MCF 10A (cell line): ENCODE data around the gene RABGAP1L. TPM values are rescaled to one million over a fixed set of nuclear protein-coding genes. Genes with fewer than 3 reads are reported as not detected.
A peak's percentile ranks its signal among the peaks of the same experiment; 100 is the strongest.

Experiments used
- BruUV-seq: library from RNA; stranded (reverse); fragments of 400-500 nt; replicated peaks from 2 replicates; lab custom pipeline; 2021; lab: Mats Ljungman, UMichigan
- CTCF ChIA-PET: fragments of 300-600 bp; sonication (Branson Sonifier 250); formaldehyde crosslinking; extraction: SDS; loops from one replicate; lab custom pipeline; 2021; ENCODE audit warnings: antibody characterized with exemption, inconsistent platforms; lab: Yijun Ruan, JAX
- POLR2A ChIA-PET: fragments of 300-600, 350-650 bp; sonication (Branson Sonifier 250); formaldehyde crosslinking; extraction: SDS; loops from one replicate; lab custom pipeline; 2020; ENCODE audit warnings: antibody characterized with exemption, inconsistent platforms; lab: Yijun Ruan, JAX
- DNase-seq: peaks from one replicate; pipeline ENCODE4 v3.0.0-alpha.2; 2018; ENCODE audit not compliant: unreplicated experiment
- H3K27ac Mint-ChIP-seq: one replicate; pipeline ENCODE4 v1.8.0; 2022; ENCODE audit warnings: mild to moderate bottlenecking, low read depth, mixed read lengths; ENCODE audit not compliant: unreplicated experiment
- H3K27me3 Mint-ChIP-seq: one replicate; pipeline ENCODE4 v1.8.0; 2022; ENCODE audit warnings: mixed read lengths; ENCODE audit not compliant: insufficient read depth, unreplicated experiment
- H3K36me3 Mint-ChIP-seq: one replicate; pipeline ENCODE4 v1.8.0; 2022; ENCODE audit warnings: mild to moderate bottlenecking, moderate library complexity, mixed read lengths; ENCODE audit not compliant: insufficient read depth, unreplicated experiment
- H3K4me1 Mint-ChIP-seq: one replicate; pipeline ENCODE4 v1.8.0; 2022; ENCODE audit warnings: mixed read lengths; ENCODE audit not compliant: insufficient read depth, unreplicated experiment
- H3K4me3 Mint-ChIP-seq: one replicate; pipeline ENCODE4 v1.8.0; 2022; ENCODE audit warnings: mild to moderate bottlenecking, moderate library complexity, mixed read lengths; ENCODE audit not compliant: unreplicated experiment
- H3K9me3 Mint-ChIP-seq: one replicate; pipeline ENCODE4 v1.8.0; 2022; ENCODE audit warnings: mixed read lengths; ENCODE audit not compliant: unreplicated experiment
- intact Hi-C: fragments of 100-400 bp; cut with micrococcal nuclease; formaldehyde crosslinking; loops from 2 replicates; pipeline ENCODE4 v1.14.1; 2022
- total RNA-seq: library from RNA; stranded (reverse); gene quantifications from 2 replicates; pipeline ENCODE4 v1.2.3, GENCODE V29; 2022
- TF ChIP-seq, protein P1 (sequence below): fragments of 200-600 bp; IDR thresholded peaks from one replicate; pipeline ENCODE4 v1.8.0; 2022; ENCODE audit warnings: antibody characterized with exemption, mild to moderate bottlenecking; ENCODE audit not compliant: unreplicated experiment

The RABGAP1L gene
- total RNA-seq, 1 experiment from 2014 or later, result 18.2 TPM

DNA sequence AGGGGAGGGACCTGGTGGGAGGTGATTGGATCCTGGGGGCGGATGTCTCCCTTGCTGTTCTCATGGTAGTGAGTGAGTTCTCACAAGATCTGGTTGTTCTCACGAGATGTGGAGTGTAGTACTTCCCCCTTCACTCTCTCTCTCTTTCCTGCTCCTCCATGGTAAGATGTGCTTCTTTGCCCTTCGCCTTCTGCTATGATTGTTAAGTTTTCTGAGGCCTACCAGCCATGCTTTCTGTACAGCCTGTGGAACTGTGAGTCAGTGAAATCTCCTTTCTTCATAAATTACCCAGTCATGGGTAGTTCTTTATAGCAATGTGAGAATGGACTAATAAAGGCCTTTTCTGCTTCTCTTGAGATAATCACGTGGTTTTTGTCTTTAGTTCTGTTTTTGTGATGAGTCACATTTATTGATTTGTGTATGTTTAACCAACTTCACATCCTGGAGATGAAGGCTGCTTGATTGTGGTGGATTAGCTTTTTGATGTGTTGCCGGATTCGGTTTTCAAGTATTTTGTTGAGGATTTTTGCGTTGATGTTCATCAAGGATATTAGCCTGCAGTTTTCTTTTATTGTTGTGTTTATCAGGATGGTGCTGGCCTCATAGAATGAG lies 45.5 kb downstream of the RABGAP1L start:
- H3K36me3 Mint-ChIP-seq, result peaks cover 5% of the 10 kb centered on the region
- no peak overlapping the region for H3K4me3 Mint-ChIP-seq
- TF ChIP-seq, protein P1, sequence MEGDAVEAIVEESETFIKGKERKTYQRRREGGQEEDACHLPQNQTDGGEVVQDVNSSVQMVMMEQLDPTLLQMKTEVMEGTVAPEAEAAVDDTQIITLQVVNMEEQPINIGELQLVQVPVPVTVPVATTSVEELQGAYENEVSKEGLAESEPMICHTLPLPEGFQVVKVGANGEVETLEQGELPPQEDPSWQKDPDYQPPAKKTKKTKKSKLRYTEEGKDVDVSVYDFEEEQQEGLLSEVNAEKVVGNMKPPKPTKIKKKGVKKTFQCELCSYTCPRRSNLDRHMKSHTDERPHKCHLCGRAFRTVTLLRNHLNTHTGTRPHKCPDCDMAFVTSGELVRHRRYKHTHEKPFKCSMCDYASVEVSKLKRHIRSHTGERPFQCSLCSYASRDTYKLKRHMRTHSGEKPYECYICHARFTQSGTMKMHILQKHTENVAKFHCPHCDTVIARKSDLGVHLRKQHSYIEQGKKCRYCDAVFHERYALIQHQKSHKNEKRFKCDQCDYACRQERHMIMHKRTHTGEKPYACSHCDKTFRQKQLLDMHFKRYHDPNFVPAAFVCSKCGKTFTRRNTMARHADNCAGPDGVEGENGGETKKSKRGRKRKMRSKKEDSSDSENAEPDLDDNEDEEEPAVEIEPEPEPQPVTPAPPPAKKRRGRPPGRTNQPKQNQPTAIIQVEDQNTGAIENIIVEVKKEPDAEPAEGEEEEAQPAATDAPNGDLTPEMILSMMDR, result no peak
- no peak overlapping the region for H3K27ac Mint-ChIP-seq
- no peaks in the 10 kb centered on the region for H3K27me3 Mint-ChIP-seq
- no peaks in the 10 kb centered on the region for H3K4me1 Mint-ChIP-seq
- CTCF ChIA-PET, result interaction anchor here (0.7 to 2.5 kb wide), 6 partner anchors 13 to 381 kb away, joined by 3 to 20 read pairs (median 3); no protein-coding TSS in a partner anchor
- POLR2A ChIA-PET, result interaction anchor here (1.7 kb wide), 1 partner anchor 46 kb away, joined by 4 read pairs; the partner anchor contains the start of gene RABGAP1L
- no peaks in the 10 kb centered on the region for H3K9me3 Mint-ChIP-seq
- intact Hi-C loops, result no loop called here
- no TSS peak for BruUV-seq
- DNase-seq, result no peak

DNA sequence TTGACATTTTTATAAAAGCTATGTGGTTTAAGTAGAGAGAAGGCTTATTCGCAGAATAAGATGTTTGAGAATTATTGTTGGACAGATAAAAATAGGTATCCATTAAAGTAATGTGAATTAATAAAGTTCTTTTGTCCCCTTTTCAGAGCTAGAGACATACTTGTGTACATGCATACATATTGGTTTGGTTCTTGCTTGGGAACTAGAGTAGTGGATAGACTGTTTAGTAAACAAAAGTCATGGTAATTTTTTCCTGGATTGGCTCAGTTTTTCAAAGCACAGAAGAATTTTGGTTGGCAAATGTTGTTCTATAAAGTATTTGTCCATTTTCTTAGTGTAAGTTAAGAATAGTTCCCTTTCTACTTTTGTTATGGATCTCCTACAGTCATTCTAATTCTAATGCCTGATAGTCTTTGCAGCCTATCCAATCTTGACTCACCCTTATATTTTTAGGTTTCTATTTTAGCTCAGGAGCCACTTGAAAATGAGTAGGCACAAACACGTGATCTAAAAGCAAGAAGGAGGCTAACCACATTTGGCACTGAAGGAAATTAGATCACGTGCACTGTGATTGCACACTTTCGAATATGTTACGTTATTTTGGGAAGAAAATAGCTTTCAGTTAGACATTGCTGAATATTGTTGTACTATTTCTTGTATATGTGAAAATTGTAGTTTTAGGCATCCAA lies 47.0 kb downstream of the RABGAP1L start:
- CTCF ChIA-PET, result interaction anchor here (0.7 to 2.5 kb wide), 8 partner anchors 12 to 680 kb away, joined by 3 to 18 read pairs (median 4); no protein-coding TSS in a partner anchor
- no peaks in the 10 kb centered on the region for H3K27me3 Mint-ChIP-seq
- POLR2A ChIA-PET, result interaction anchor here (0.8 to 1.7 kb wide), 4 partner anchors 16 to 184 kb away, joined by 3 to 6 read pairs (median 4); partner anchors contain the start of genes RABGAP1L and RC3H1
- intact Hi-C loops, result no loop called here
- TF ChIP-seq, protein P1, result no peak
- H3K4me3 Mint-ChIP-seq, result no peak overlapping the region
- DNase-seq, result peak; percentile 14
- peaks cover 5% of the 10 kb centered on the region for H3K36me3 Mint-ChIP-seq
- no peaks in the 10 kb centered on the region for H3K9me3 Mint-ChIP-seq
- BruUV-seq, result no TSS peak
- no peaks in the 10 kb centered on the region for H3K4me1 Mint-ChIP-seq
- H3K27ac Mint-ChIP-seq, result no peak overlapping the region

DNA sequence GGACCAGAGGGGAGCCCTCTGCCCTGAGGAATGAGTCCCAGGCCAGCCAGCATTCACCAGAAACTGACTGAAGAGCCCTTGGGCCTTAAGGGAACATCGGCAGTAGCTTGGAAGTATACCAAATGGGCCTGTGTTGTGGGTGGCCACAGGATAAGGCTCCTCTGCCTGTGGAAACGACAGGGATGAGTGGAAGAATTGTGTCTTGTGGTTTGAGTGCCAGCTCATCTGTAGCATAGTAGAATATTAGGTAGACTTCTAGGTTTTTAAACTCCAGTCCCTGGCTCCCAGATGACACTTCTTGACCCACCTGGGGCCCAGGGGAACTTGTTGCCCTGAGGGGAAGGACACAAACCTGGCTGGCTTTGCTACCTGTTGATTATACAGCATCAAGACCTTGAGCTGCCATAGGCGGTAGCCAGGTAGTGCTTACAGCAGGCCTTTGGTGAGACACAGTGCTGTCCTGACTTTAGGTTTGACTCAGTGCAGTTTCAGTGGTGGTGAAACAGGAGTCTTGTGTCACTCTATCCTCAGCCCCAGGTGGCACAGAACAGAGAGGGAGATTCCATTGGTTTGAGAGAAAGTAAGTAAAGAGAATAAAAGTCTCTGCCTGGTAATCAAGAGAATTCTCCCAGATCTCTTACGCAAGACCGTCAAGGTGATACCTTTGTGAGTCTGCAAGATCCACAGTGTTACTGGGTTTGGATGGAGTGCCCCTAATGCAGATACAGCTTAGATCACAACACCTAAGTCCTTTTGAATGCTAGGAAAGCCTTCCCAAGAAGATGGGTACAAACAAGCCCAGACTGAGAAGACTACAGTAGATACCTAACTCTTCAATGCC lies 50.2 kb downstream of the RABGAP1L start:
- H3K27me3 Mint-ChIP-seq, result no peaks in the 10 kb centered on the region
- ChIA-PET CTCF (interaction anchor here (0.6 kb wide), 2 partner anchors 148 to 789 kb away, joined by 3 to 4 read pairs; no protein-coding TSS in a partner anchor), POLR2A (interaction anchor here (0.6 to 0.7 kb wide), 2 partner anchors 8 to 11 kb away, joined by 3 read pairs; no protein-coding TSS in a partner anchor)
- H3K4me3 Mint-ChIP-seq, result no peak overlapping the region
- TF ChIP-seq, protein P1, result no peak
- H3K27ac Mint-ChIP-seq, result no peak overlapping the region
- no TSS peak for BruUV-seq
- no peaks in the 10 kb centered on the region for H3K9me3 Mint-ChIP-seq
- no peaks in the 10 kb centered on the region for H3K36me3 Mint-ChIP-seq
- no peak for DNase-seq
- intact Hi-C loops, result no loop called here
- H3K4me1 Mint-ChIP-seq, result no peaks in the 10 kb centered on the region
